Measurements from ENCODE around the gene COL20A1. TPM values are rescaled to one million over a fixed set of nuclear protein-coding genes. Genes with fewer than 3 reads are reported as not detected.

Gene COL20A1
- total and polyA plus RNA-seq, 2 donors (not counting 1 experiment from before 2014, with no cell fraction given): not detected

DNA sequence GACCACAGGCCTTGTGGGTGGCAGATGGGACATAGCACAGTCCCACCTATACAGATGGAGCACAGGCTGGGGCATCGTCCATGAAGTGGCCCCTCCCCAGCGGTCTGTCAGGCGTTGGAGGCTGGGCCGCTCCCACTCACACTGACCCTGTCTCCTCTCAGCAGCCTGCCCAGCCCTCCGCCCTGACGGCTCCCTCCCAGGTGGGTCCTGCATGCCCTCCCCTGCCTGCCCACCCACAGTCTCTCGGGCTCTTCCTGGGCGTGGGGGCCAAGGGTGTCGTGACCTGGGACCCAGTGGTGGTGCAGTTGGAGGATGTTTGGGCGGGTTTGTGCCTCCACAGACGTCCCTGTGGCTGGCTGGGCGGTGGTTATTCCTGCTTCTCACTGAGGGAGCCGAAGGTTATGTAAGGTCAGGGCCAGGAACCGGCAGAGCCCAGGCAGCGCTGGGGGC is 22.3 kb downstream of the COL20A1 start:
- no peak overlapping the region for H3K27ac ChIP-seq (ENCODE audit: low read length in 2 of 2)
- Mint-ChIP-seq H3K4me1 (no peaks in the 10 kb centered on the region), H3K4me3 (no peak overlapping the region), H3K27me3 (no peaks in the 10 kb centered on the region), H3K27ac (no peak overlapping the region), H3K9me3 (ENCODE audit: insufficient read depth) (no peaks in the 10 kb centered on the region)
- ChIA-PET POLR2A (no interaction called here), CTCF (no interaction called here)
- ATAC-seq (ENCODE audit: low read depth): no peak
- TF ChIP-seq EZH2 (IDR thresholded peaks at IDR 0.05; ENCODE audit: borderline replicate concordance, insufficient read depth, low read depth, low read length, poor library complexity, severe bottlenecking) (no peak), CTCF (IDR thresholded peaks at IDR 0.05) (no peak)
- H3K4me3 ChIP-seq (ENCODE audit: control extremely low read depth in 1 of 5, extremely low read depth in 1 of 5, insufficient read depth in 1 of 5, low read depth in 2 of 5, low read length in 4 of 5): no peak overlapping the region
- peaks cover 0 to 2% (median 0%) of the 10 kb centered on the region in 4 experiments for H3K27me3 ChIP-seq (replicated peaks in 1 of 4; ENCODE audit: control extremely low read depth in 1 of 4, control insufficient read depth in 3 of 4, insufficient read depth in 4 of 4, low read length in 3 of 4)
- no peaks in the 10 kb centered on the region for H3K9me3 ChIP-seq (ENCODE audit: control extremely low read depth in 1 of 3, control insufficient read depth in 2 of 3, insufficient read depth in 1 of 3, low read length in 2 of 3)
- H3K79me2 ChIP-seq (ENCODE audit: control insufficient read depth, insufficient read depth, low read length): no peaks in the 10 kb centered on the region
- H3K4me1 ChIP-seq (ENCODE audit: control insufficient read depth in 2 of 2, insufficient read depth in 2 of 2, low read length in 2 of 2): no peaks in the 10 kb centered on the region
- H2AFZ ChIP-seq (ENCODE audit: insufficient read depth, low read depth, low read length, poor library complexity, severe bottlenecking): no peak overlapping the region
- intact Hi-C loops (cut with micrococcal nuclease): no loop called here
- H3K4me2 ChIP-seq (replicated peaks; ENCODE audit: low read depth, low read length, poor library complexity, severe bottlenecking): no peak overlapping the region
- 69% methylated on average over 13 of the region's 15 CpGs for WGBS (ENCODE audit: insufficient coverage)
- no peak for DNase-seq
- no peaks in the 10 kb centered on the region for H4K20me1 ChIP-seq (ENCODE audit: control insufficient read depth, insufficient read depth, low read length, poor library complexity, severe bottlenecking)
- H3K36me3 ChIP-seq (replicated peaks in 1 of 2; ENCODE audit: control extremely low read depth in 1 of 2, control insufficient read depth in 1 of 2, extremely low read depth in 1 of 2, insufficient read depth in 2 of 2, low read length in 1 of 2): no peaks in the 10 kb centered on the region
- H3K9ac ChIP-seq (ENCODE audit: low read length): no peak overlapping the region

- no peak for TF ChIP-seq CTCF (IDR thresholded peaks at IDR 0.05)
- no peak for TF ChIP-seq EZH2 (IDR thresholded peaks at IDR 0.05; ENCODE audit: borderline replicate concordance, insufficient read depth, low read depth, low read length, poor library complexity, severe bottlenecking)
- no peaks in the 10 kb centered on the region for H3K79me2 ChIP-seq (ENCODE audit: control insufficient read depth, insufficient read depth, low read length)
- H3K36me3 ChIP-seq (replicated peaks in 1 of 2; ENCODE audit: control extremely low read depth in 1 of 2, control insufficient read depth in 1 of 2, extremely low read depth in 1 of 2, insufficient read depth in 2 of 2, low read length in 1 of 2): no peaks in the 10 kb centered on the region
- no peak for ATAC-seq (ENCODE audit: low read depth)
- H2AFZ ChIP-seq (ENCODE audit: insufficient read depth, low read depth, low read length, poor library complexity, severe bottlenecking): no peak overlapping the region
- H3K4me1 ChIP-seq (ENCODE audit: control insufficient read depth in 2 of 2, insufficient read depth in 2 of 2, low read length in 2 of 2): no peaks in the 10 kb centered on the region
- Mint-ChIP-seq H3K4me1 (no peaks in the 10 kb centered on the region), H3K27ac (no peak overlapping the region), H3K9me3 (ENCODE audit: insufficient read depth) (no peaks in the 10 kb centered on the region), H3K4me3 (no peak overlapping the region), H3K27me3 (no peaks in the 10 kb centered on the region)
- peaks cover 0 to 2% (median 0%) of the 10 kb centered on the region in 4 experiments for H3K27me3 ChIP-seq (replicated peaks in 1 of 4; ENCODE audit: control extremely low read depth in 1 of 4, control insufficient read depth in 3 of 4, insufficient read depth in 4 of 4, low read length in 3 of 4)
- no peaks in the 10 kb centered on the region for H4K20me1 ChIP-seq (ENCODE audit: control insufficient read depth, insufficient read depth, low read length, poor library complexity, severe bottlenecking)
- intact Hi-C loops (cut with micrococcal nuclease): no loop called here
- no peak overlapping the region for H3K9ac ChIP-seq (ENCODE audit: low read length)
- no peak for DNase-seq
- CTCF ChIA-PET: no interaction called here
- H3K9me3 ChIP-seq (ENCODE audit: control extremely low read depth in 1 of 3, control insufficient read depth in 2 of 3, insufficient read depth in 1 of 3, low read length in 2 of 3): no peaks in the 10 kb centered on the region
- WGBS (ENCODE audit: insufficient coverage): 85% methylated on average over 22 of the region's 31 CpGs
- no peak overlapping the region for H3K4me3 ChIP-seq (ENCODE audit: control extremely low read depth in 1 of 5, extremely low read depth in 1 of 5, insufficient read depth in 1 of 5, low read depth in 2 of 5, low read length in 4 of 5)
- no peak overlapping the region for H3K4me2 ChIP-seq (replicated peaks; ENCODE audit: low read depth, low read length, poor library complexity, severe bottlenecking)
- H3K27ac ChIP-seq (ENCODE audit: low read length in 2 of 2): no peak overlapping the region
- POLR2A ChIA-PET: no interaction called here
Measured at GRCh38 chr20:63315731-63316491, 22.9 kb downstream of the COL20A1 start.

Measured in B cell (primary cell).